AG09309 (cell line): ENCODE data around the gene ATP13A4.

Source experiments
- DNase-seq: peaks from one replicate; pipeline ENCODE4 v3.0.0-alpha.2; 2010; ENCODE audit warnings: low read depth
- H3K4me3 ChIP-seq: 2 replicates; pipeline ENCODE4 v1.5.1; 2011; ENCODE audit warnings: mild to moderate bottlenecking, low read depth, low read length, moderate library complexity; ENCODE audit not compliant: control insufficient read depth
- TF ChIP-seq, protein P1 (sequence below): IDR thresholded peaks from 2 replicates; pipeline ENCODE4 v1.5.1; 2011; ENCODE audit warnings: mild to moderate bottlenecking, low read depth, low read length, inconsistent platforms; ENCODE audit not compliant: insufficient read depth, control insufficient read depth; ENCODE audit errors: missing control alignments

ATP13A4 gene

DNA sequence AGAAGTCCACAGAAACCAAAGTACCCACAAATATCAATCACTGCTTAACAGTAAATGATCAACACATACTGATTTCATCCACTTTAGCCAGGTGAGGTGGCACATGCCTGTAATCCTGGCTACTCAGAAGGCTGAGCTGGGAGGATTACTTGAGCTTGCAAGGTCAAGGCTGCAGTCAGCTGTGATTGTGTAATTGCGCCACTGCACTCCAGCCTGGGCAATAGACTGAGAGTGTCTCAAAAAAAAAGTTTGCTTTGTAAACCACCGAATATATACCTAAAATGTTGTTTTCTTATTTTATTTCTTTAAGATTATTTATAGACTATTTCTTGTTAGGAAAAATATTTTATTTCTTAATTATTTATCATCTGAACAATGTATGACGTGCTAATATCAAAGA lies 8.7 kb upstream of the ATP13A4 start:
- DNase-seq: no peak
- TF ChIP-seq, protein P1, sequence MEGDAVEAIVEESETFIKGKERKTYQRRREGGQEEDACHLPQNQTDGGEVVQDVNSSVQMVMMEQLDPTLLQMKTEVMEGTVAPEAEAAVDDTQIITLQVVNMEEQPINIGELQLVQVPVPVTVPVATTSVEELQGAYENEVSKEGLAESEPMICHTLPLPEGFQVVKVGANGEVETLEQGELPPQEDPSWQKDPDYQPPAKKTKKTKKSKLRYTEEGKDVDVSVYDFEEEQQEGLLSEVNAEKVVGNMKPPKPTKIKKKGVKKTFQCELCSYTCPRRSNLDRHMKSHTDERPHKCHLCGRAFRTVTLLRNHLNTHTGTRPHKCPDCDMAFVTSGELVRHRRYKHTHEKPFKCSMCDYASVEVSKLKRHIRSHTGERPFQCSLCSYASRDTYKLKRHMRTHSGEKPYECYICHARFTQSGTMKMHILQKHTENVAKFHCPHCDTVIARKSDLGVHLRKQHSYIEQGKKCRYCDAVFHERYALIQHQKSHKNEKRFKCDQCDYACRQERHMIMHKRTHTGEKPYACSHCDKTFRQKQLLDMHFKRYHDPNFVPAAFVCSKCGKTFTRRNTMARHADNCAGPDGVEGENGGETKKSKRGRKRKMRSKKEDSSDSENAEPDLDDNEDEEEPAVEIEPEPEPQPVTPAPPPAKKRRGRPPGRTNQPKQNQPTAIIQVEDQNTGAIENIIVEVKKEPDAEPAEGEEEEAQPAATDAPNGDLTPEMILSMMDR: no peak
- H3K4me3 ChIP-seq: no peak overlapping the region

DNA sequence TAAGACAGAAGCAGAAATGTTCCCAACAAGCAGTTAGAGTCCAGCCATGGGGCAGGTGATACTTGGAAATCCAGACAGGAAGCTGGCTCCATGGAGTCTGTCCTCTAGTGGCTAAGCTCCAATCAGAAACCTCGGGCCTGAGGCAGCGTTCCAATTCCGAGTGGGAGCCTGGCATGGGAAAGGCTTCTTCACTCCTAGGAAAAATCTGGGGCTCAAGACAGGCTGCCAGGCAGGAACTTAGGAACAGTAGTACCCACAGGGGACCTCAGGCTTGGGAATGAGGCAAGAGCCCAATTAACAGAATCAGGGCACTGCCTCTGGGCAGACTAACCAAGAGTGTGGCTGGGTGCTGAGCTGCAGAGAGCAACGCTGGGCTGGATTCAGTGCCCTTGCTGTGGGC lies 6.2 kb upstream of the ATP13A4 start:
- DNase-seq: no peak
- TF ChIP-seq, protein P1: no peak
- no peak overlapping the region for H3K4me3 ChIP-seq

DNA sequence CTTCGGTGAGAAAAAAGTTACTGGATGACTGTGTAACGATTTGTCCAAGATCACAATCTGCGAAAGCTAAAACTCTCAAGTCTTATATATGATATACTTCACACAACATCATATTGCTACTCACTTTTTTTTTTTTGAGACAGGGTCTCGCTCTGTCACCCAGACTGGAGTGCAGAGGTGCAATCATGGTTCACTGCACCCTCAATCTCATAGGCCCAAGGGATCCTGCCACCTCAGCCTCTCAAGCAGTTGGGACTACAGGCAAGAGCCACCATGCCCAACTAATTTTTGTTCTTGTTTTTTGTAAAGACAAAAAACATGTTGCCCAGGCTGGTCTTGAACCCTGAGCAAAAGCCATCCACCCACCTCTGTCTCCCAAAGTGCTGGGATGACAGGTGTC lies 5.4 kb upstream of the ATP13A4 start:
- TF ChIP-seq, protein P1: no peak
- no peak for DNase-seq
- no peak overlapping the region for H3K4me3 ChIP-seq

DNA sequence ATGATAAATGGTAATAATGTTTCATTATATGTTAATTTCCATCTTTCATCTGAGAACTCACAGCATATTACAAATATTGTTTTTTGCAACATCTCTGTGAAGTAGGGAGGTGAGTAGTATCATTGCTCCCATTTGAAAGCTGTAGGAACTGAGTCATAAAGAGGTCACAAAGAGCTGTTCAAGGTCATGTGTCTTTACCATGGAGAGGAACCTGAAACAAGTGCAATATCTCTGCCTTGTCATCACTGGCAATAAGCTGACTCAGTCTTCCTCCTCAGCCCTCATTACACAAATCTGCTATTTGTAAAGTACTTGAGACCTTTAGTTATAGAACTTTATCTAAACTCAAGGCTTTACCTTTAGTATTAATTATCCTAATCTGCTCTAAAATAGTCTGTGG lies 4.4 kb upstream of the ATP13A4 start:
- TF ChIP-seq, protein P1: no peak
- DNase-seq: no peak
- H3K4me3 ChIP-seq: no peak overlapping the region

DNA sequence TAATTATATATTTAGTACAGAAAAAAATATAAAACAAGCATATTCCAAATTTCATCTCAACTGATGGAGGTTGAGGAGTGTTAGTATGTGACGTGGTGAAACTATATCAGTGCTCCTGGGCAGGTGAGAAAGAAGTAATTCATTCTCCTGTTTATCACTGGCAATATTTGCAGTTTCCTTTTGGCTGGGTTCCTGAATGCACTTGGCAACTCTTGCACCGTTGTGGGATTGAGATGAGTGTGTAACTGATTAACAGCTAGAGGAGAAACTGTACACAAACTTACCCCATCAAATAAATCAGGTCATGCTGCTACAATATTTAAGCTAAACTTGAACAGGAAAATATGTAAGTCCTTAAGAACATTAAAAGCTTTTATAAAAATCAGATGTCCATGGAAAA lies 2.1 kb upstream of the ATP13A4 start:
- DNase-seq: no peak
- TF ChIP-seq, protein P1: no peak
- no peak overlapping the region for H3K4me3 ChIP-seq

DNA sequence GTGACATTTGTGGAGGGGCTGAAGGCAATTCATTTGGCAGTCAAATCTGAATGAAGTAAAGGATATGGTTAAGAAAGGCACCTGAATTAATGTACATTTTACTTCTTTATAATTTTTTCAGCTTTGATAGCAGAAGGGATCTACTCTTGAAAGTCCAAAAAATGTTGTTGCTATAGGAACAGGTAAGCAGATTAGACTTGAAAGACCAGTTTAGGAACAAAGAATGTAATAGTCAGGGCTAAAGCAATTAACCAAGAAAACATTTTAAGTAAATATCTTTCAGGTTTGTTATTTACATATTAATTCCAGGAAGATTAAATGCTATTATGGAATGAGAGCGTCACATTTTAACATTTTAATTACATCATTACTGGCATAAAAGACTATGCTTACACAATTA lies 1.1 kb downstream of the ATP13A4 start:
- TF ChIP-seq, protein P1: no peak
- no peak for DNase-seq
- no peak overlapping the region for H3K4me3 ChIP-seq

DNA sequence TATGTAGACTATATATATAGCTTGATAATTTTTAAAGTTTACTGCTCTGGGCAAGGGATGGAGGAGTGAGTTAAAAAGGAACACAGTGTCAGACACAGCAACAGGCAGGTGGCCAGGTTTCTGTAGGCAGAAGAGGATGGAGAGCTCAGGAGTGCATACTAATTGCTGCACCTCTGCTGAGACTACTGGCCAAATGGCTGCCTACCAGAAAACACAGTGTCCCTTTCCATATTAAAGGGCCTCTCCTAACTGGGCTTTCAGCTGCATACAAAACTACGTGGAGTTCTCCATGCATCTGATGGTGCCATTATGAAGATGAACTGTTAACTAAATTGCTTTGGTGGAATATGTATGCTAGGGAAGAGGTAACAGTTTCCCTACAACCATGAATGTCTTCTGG lies 1.8 kb downstream of the ATP13A4 start:
- TF ChIP-seq, protein P1: no peak
- H3K4me3 ChIP-seq: no peak overlapping the region
- no peak for DNase-seq
